HG03095 (cell line): ENCODE data around the gene FGFRL1.
"Not testable (repeated sequence)": the region's sequence is repeated elsewhere in the genome, so short reads cannot be mapped to it uniquely, and the experiment has no call there.

Experiments
- ATAC-seq: cut with Tn5 transposase; IDR thresholded peaks from one replicate; pipeline ENCODE4 v1.9.1; 2021; ENCODE audit warnings: moderate library complexity; ENCODE audit not compliant: unreplicated experiment

The FGFRL1 gene

DNA sequence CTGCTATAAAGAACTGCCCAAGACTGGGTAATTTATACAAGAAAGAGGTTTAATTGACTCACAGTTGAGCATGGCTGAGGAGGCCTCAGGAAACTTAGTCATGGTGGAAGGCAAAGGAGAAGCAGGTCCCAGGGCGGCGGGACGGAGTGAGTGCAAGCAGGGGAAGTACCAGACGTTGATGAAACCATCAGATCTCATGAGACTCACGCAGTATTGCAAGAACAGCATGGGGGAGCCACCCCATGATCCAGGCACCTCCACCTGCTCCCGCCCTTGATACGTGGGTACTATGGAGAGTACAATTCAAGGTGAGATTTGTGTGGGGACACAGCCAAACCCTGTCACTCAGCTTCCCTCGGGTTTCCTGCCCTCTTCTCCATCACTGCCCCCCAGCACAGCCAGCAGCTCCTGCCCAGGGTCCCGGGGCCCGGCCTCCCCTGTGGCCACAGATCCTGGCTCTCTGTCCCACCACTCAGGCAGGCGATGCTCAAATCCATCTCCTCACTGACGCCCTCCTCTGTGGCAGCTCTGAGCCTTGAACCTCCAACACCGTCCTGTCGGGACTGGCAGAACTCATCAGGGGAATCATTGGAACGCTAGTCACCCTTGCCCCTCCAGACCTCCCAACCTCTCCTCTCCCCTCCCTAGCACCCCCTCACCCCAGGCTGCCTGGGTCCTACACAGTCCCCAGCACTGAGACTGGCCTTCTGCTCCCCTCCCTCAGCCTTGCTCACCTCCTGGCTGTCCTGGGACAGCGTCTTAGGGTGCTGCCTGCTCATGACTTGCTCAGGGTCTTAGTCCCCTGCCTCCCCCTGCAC, 37.6 kb downstream of the FGFRL1 start:
- no peak for ATAC-seq

DNA sequence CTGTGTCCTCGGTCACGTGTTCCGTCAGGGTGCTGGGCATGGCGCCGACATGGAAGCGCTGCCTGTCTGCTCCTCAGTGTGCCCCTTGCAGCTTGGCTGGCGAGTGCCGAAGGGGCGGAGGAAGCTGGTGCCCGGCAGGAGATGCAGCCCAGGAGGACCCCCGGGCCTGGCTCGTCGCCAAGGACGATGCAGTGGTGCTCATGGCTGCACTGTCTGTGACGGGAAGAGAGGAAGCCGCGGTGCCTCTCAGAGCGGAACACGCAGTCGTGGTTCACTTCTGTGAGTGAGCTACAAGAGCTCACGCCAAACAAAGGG, 38.1 kb downstream of the FGFRL1 start:
- no peak for ATAC-seq

DNA sequence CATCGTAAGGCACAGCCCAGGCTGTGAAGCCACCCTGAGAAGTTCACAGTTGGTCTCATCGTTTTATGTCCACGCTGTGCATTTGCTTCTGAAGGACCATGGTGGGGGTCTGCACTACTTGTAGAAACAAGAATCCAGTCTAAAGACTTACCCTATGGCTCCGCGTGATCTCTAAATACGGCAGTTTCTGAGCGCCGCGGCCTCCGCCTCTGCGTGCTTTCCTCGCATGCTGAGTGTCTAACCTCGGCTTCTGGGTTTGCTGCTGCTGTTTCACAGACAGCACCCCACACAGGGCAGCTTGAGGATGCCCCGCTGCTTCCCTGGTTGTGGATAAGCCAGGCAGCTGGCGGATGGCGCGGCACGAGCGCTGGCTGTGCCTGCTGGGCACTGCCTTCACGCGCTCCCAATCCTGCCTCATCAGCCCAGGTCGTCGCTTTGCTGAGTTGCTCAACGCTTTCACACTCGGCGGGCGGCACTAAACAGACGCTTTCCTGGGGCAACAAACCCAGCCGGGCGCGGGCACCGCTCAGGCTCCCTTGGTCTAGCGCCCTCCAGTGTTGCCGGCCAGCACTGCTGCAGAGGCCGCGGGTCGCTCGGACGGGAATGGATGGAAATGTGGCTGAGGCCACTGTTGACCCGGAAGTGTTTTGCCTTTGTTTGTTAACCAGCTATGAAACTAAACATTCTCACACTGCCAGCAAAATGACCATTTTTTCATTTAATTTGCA, 39.2 kb downstream of the FGFRL1 start:
- no peak for ATAC-seq

DNA sequence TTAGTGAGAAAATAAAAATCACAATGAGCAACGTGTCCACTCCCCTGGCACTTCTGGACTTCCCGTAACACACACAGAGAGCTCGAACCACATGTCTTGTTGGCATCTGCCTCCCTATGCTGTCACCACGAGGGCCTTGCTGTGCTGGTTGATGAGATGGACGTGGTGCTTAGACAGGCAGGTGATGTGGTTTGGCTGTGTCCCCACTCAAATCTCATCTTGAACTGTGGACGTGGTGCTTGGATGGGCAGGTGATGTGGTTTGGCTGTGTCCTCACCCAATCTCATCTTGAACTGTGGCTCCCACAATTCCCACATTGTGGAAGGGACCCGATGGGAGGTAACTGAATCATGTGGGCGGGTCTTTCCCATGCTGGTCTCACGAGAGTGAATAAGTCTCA, 40.0 kb downstream of the FGFRL1 start:
- no peak for ATAC-seq

DNA sequence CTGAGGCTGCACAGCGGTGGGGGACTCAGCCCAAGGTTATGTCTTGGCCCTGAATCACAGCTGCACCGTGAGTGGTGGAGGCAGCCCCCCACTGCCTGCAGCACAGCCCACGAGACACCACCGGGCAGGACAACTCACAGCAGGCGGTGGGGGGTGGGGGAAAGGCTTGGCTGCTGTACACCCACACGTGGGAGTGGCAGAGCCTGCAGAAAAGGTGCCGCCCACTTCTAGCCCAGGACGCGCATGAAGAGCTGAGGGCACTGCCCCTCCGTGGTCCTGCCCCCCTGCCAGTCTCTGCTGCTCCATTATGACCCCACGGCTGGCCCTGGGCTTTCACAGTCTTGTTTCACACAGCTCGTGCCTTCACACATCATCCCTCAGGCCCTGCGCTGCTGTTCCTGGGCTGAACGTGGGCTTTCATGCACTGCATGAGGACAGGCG, 40.8 kb downstream of the FGFRL1 start:
- ATAC-seq = no peak

DNA sequence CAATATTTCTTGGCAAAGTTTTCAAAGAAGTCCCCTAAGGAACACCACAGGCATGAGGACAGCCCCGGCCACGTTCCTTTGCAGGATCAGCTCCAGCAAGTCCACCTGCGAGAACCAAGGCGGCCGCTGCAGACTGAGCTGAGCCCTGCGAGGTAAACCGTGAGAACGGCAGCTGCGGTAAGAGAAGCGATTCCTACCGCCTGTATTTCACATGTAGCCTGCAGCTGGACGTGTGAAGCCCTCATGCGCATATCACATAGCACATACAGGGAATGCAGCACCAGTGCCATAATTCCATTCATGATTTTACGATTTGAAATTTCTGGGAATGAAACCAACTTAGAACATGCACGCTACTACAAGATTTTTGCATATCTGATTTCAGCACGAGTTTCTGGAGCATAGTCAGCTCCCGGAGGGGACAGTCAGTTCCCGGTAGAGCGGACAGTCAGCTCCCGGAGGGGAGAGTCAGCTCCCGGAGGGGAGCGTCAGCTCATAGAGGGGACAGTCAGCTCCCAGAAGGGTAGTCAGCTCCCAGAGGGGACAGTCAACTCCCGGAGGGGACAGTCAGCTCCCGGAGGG, 41.7 kb downstream of the FGFRL1 start:
- no peak for ATAC-seq

DNA sequence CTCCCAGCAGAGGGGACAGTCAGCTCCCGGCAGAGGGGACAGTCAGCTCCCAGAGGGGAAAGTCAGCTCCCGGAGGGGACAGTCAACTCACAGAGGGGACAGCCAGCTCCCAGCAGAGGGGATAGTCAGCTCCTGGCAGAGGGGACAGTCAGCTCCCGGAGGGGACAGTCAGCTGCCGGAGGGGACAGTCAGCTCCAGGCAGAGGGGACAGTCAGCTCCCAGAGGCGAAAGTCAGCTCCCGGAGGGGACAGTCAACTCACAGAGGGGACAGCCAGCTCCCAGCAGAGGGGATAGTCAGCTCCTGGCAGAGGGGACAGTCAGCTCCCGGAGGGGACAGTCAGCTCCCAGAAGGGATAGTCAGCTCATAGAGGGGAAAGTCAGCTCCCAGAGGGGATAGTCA, 42.5 kb downstream of the FGFRL1 start:
- ATAC-seq = not testable (repeated sequence)

DNA sequence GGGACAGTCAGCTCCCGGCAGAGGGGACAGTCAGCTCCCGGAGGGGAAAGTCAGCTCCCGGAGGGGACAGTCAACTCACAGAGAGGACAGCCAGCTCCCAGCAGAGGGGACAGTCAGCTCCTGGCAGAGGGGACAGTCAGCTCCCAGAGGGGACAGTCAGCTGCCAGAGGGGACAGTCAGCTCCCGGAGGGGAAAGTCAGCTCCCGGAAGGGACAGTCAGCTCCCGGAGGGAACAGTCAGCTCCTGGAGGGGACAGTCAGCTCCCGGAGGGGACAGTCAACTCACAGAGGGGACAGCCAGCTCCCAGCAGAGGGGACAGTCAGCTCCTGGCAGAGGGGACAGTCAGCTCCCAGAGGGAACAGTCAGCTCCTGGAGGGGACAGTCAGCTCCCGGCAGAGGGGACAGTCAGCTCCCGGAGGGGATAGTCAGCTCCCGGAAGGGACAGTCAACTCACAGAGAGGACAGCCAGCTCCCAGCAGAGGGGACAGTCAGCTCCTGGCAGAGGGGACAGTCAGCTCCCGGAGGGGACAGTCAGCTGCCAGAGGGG, 43.3 kb downstream of the FGFRL1 start:
- not testable (repeated sequence) for ATAC-seq

DNA sequence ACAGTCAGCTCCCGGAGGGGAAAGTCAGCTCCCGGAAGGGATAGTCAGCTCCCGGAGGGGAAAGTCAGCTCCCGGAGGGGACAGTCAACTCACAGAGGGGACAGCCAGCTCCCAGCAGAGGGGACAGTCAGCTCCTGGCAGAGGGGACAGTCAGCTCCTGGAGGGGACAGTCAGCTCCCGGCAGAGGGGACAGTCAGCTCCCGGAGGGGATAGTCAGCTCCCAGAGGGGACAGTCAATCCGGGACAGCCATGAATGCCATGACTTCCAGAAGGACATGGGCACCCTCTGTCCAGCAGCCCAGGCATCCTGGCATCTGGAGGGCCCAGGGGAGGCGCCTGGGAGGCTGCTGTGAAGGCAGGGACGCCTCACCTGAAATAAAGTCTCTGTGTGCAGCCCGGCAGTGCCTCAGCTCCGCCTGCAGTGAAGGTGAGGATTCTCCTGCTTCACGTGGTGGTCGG, 43.8 kb downstream of the FGFRL1 start:
- not testable (repeated sequence) for ATAC-seq

DNA sequence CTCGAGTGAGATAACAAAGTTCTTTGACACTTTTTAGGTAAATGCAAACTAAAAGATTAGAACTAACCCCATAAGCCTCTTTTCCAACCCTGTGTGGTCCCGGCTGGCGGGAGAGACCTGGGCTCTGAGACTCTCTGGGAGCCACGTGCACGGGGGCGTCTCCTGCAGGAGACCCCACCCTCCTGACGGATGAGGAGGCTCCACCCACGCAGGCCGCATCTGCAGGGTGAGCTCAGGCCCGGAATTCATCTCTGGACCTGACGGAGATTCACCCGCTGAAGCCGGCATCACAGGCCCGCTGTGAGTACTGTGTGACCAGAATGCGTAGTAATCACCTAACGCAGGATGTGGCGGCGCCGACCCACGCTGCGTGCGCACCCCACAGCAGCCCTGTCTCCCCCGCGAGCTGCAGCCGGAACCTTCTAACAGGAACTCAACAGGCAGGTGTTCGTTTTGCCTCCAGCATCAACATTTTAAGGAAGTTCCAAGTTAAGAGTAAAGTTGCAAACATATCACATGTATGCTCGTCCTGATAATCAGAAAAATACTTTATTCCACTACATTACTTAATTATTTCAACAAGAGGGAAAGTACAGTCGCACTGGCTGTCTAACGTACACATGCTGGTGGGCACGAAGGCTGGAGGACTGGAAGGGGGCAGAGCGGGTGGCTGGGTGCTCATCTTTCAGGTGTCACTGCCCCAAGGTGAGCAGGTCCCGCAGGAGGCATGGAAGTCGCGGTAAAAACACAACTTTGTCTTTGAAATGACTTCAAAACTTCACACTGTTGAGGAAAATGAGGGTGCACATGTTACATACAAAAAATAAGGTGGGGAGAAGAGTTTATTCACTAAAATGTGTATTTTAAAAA, 44.5 kb downstream of the FGFRL1 start:
- ATAC-seq = no peak

DNA sequence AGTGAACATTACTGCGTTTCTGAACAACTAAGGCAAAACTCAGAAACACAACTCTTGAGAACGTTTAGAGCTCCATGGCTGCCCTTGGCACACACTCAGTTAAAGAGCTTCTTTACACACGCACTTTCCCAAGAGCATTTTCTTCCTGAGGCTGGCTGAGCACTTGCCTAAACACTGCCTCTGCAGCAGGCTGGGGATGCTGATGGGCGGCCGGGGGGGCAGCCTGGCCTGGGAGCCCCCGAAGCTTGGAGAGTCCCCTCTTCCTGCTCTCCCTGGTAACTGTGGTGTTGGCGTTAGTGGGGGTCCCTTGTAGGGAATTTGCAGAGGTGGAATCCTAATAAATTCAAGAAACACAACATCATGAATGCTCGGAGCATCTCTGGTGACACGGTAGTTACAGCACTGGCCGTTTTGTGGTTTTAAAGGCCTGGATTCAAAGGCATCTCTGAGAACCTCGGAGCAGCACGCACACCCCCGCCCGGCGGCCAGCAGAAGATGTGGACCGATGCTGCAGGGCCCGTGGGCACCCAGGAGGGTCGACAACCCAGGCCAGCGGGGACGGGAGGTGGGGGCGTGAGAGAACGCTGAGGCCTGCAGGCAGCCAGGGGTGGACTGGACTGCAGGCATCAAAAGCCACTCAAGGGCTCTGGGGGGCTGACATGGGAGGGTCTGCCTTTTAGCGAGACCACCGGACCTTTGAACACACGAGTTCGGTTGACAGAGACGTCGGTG, 45.4 kb downstream of the FGFRL1 start:
- no peak for ATAC-seq

DNA sequence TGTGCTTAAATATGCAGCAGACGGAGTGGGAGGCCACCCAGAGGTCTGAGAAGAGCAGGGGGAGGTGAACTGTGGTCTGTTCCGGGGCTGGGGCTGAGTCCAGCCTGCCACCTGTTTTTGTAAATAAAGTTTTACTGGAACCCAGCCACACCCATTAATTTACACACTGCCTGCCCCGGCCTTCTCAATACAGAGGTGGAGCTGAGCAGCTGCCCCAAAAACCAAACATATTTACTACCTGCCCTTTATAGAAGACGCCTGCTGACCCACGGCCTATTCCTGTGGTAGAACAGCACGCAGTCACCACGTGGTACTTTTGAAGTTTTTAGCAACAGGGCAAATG, 45.9 kb downstream of the FGFRL1 start:
- ATAC-seq = no peak

DNA sequence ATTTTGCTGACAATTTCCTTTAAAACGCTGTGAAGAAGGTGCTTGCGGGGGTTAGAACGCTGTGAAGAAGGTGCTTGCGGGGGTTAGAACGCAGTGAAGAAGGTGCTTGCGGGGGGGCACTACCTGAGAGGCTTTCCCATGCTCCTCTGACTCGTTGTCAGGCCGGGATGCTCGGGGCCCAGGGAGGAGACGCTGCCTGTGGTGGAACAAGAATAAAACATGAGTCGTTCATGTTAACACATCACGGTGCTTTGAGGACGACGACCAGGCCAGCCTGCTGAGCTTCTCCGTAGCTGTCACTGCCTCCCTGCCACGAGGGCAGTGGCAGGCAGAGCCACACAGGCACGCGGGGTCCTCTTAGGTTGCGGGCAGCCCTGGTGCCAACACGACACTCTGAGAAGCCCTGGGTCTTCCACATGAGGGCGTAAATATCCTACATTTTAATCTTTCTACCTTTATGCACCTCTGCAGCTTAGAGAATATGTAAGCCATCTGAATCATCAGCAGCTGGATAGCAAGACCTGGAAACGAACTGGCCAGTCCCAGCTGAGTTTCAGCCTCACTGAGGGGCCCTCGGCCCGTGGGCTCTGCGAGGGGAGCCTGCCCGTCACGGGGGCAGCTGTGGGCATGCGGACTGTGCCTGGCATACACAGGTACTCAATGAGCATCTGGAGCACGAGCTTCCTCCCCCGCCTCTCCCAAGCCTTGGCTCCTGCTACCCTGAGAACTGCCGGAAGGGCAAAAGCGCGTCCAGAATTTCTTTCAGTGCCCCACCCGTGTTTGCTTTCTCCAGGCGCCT, 47.0 kb downstream of the FGFRL1 start:
- ATAC-seq = no peak

DNA sequence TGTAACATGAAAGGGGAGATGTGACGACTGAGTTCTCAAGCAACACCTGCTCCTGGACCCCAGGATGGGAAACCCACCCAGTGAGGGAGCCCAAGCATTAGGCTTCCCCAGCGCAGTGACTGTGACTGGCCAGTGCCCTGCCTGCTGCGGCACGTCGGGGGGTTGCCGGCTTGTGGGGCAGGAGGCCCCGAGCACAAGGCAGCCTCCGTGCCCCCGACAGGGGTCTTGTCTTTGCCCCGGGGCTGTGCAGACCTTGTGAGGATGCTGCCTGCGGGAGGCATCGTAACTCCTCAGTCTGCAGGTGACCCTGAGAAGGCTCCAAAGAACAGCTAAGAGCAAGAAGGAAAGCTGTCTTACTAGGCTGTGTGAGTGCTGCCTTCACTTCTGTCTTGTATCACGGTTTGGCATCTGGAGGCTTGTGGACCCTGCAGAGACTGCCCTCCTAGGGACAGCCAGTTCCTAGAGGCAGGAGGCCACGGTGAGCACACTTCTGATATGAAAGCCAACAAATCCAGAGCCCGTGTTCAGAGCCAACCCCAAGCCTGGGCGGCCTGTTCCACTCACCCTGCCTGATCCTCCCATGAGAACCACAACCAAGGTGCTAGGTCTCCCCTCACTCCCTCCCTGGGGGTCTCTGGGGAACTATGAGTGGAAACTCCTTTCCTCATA, 47.7 kb downstream of the FGFRL1 start:
- ATAC-seq = no peak

DNA sequence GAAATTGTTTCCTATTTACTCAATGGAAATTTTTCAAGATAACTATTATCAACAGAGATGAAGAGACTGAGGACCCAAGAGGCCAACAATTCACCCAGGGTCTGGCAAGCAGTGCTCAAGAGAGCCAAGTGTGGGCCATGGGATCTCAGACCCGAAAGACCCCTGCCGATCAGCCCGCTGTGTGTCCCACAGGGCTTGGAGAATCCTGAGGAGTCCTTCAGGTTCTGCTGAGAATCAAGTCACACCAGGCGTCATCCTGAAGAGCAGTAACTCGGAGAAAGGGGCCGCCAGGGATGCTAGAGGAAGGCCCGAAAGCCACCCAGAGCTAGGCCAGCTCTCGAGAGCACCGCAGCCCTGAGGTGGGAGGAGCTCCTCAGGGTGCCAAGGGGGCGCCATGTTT, 48.7 kb downstream of the FGFRL1 start:
- ATAC-seq = no peak

DNA sequence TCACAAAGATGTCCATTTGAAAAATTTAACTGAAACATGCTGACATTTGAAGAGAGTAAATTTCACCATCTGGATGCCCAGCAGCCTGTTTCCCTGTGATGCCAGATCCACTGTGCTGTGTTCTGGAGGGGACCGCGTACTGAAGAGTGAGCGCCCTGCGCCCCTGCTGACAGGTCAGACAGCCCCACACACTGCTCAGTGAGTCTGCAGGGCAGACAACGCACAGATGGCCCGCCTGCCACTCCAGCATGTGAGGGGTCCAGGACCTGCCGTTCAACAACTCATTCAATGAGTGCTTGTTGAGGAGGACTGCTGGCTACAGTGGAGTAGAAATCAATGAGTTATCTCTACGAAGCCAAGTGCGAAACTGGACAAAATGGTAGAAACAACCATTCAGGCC, 49.2 kb downstream of the FGFRL1 start:
- ATAC-seq = no peak

DNA sequence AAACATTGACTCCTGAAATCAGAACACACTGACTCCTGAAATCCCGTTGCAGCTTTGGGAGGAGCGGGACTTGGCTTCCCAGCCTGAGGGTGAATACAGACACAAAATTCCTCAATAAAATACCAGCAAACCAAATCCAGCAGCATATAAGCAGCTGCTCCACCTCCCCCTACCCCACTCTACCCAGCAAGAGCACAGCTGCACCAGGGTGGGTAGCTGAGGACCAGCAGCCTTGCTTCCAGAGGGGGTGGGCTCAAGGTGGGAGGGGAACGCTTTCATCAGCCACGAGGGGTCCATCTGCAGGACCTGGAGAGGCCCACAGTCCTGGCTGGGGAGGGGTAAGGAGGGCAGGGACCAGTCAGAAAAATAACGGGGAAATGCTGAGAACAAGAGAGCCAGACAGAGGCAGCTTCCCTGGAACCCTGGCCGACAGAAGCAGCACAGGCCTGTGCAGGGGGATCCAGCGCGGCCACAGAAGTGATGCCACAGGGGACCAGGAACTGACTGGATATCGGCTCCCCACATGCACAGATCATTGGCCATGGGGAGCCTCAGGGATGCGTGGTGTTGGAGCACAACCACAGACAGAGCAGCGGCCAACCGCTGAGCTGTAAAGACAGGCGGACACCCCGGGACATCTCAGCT, 49.8 kb downstream of the FGFRL1 start:
- ATAC-seq = no peak

DNA sequence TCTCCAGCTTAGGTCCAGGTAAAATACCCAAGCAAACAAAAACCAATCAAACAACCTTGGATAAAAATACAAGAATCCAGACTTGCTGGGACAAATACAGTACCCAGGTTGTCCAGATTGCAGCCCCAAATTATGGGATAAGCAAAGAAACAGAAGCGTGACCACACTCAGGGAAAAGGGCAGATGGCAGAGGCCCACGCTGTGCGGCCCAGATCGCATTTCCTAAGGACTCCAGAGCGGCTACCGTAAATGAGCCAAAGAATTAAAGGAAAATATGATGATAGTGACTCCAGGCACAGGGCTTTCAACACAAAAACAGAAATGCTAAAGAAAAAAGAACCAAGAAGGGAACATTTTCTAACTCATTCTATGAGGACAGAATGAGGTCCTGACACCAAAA, 50.3 kb downstream of the FGFRL1 start:
- no peak for ATAC-seq
